CMK (cell line): ENCODE measurements around the gene CFAP157.

Experiments
- DNase-seq: peaks from one replicate; pipeline ENCODE4 v3.0.0-alpha.2; 2010; ENCODE audit warnings: low read depth

Gene CFAP157

DNA sequence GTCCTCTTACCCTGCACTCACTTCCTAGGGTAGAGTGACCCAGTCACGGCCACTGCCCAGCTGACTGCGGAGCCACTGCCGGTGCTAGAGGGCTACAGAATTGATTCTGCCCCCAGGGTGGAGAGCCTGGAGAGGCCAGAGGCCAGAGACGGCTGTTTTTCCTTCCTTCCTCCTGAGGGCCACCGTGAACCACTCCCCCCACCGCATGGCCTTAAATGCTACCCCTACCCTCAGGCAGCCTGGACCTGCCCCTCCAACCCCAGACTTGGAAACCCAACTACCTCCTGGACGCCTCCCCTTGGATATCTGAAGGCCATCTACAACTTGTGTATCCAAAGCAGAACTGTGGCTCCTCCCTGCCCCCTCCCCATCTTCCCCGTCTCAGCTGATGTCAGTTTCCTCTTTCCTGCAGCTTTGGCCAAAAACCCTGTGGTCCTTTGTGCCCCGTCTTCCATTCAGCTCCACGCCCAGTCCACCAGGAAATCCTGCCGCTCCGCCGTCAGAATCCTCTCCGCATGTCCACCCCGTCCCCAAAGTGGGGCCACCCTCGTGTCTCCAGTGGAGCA, 55.4 kb downstream of the CFAP157 start:
- no peak for DNase-seq

DNA sequence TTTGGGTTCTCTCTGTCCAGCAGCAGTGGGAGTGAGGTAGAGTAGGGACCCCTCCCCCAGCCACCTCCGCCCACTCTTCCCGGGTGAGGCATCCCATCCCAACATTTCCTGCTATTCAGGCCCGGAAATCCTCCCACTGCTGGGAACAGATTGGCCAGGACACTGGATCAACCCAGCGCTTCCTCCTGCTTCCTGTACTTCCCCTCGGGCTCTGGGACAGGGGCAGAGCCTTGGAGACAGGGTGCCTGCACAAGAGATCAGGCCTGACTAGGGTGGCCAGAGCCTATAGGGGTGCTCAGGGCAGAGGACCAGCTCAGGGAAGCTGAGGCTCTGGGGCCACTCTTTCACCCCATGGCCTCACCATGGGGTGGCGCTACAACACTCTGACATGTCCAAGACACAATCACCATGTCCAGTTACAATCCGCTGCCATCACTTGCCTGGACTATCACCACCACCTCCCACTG, 57.2 kb downstream of the CFAP157 start:
- no peak for DNase-seq

DNA sequence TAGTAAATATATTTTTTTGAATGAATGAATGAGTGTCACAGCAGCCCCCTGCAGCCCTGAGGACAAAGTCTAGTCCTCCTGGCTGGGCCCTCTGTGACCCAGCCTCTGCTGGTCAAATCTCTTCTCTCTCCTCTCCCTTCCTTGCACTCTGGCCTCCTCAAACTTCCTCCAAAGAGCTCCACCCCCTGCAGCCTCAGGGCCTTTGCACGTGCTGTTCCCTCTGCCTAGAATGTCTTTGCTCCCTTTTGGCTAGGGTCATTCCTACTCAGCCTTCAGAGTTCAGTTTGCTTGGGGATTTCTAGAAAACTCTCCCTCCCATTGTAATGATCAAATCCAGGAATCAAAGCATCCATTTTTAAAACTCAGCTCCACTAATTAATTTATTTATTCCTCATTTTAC, 58.6 kb downstream of the CFAP157 start:
- DNase-seq: no peak
